ENCODE measurements around the gene RGS7. TPM values are rescaled to one million over a fixed set of nuclear protein-coding genes. Genes with fewer than 3 reads are reported as not detected.

Gene RGS7
- total RNA-seq, 1 experiment from 2014 or later = 1.5 TPM

DNA sequence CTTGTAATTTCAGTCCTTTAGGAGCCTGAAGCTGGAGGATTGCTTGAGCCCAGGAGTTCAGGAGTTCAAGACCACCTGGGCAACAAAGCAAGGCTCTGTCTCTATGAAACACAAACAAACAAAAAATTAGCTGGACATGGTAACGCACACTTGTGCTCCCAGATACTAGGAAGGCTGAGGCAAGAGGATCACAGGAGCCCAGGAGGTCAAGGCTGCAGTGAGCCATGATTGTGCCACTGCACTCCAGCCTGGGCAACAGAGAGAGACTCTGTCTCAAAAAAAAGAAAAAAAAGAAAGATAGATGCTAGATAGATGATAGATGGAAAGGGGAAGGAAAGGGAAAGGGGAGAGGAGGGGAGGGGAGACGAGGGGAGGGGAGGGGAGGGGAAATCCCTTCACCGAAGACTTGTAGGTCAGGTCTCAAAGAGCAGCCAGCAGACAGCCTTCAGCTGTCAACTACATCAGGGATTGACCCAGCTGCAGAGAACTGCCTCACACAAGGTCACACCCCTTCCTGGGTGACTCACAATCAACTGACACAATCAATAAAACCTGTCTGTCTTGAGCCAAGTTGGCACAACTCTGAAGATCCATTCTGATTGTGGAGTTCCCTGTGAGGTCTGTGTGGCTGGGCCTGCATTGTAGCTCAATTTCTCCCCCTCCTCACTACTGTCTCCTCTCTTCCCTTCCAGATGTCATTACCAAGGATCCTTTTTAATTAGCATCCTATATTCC, 200.6 kb downstream of the RGS7 start:
- H4K91ac ChIP-seq (ENCODE audit: insufficient read length, low read depth, low read length) = no peak overlapping the region
- H2BK120ac ChIP-seq (ENCODE audit: low read depth, low read length, poor library complexity, severe bottlenecking) = no peak overlapping the region
- H3K79me1 ChIP-seq (ENCODE audit: insufficient read depth, low read depth, low read length, poor library complexity, severe bottlenecking) = no peaks in the 10 kb centered on the region
- Mint-ChIP-seq H3K27me3 (ENCODE audit: low read depth) (no peaks in the 10 kb centered on the region), H3K4me3 (no peak overlapping the region), H3K4me1 (peaks cover 2 to 11% of the 10 kb centered on the region in 2 experiments), H3K9me3 (peaks cover 4 to 5% of the 10 kb centered on the region in 2 experiments; a peak in 3 of 5 replicates), H3K27ac (peak overlapping the region in 2 of 3 experiments; percentile 28 to 89; a peak in 3 of 7 replicates), H3K36me3 (ENCODE audit: insufficient read depth in 1 of 3, low read depth in 3 of 3) (peaks cover 0 to 7% (median 5%) of the 10 kb centered on the region in 3 experiments; a peak in 2 of 7 replicates)
- no peak overlapping the region for H2BK12ac ChIP-seq (ENCODE audit: insufficient read length, low read depth, low read length)
- no peak overlapping the region for H3T11ph ChIP-seq (ENCODE audit: low read length)
- H3K4me2 ChIP-seq (ENCODE audit: insufficient read depth, insufficient read length, low read length) = no peak overlapping the region
- no peaks in the 10 kb centered on the region for H3K9me3 ChIP-seq (ENCODE audit: control insufficient read depth, low read depth, low read length)
- H4K5ac ChIP-seq (ENCODE audit: insufficient read length, low read depth, low read length) = no peak overlapping the region
- WGBS (ENCODE audit: extremely low coverage, insufficient read length, low lambda C conversion rate) = no CpG with 5 or more reads among the region's 3 CpGs
- no peak overlapping the region for H2BK15ac ChIP-seq (ENCODE audit: low read depth, low read length)
- H3K14ac ChIP-seq (ENCODE audit: insufficient read depth, low read length) = no peak overlapping the region
- no peak for DNase-seq
- no peaks in the 10 kb centered on the region for H4K20me1 ChIP-seq (ENCODE audit: control insufficient read depth, insufficient read depth, insufficient read length)
- H3K56ac ChIP-seq (ENCODE audit: insufficient read length, low read depth, low read length) = no peak overlapping the region
- no peak overlapping the region for H3K27ac ChIP-seq (ENCODE audit: insufficient read length, low read depth, low read length)
- no peak overlapping the region for H3K9ac ChIP-seq (ENCODE audit: extremely low read depth, insufficient read length, low read length)
- H2BK5ac ChIP-seq (ENCODE audit: insufficient read length, low read length) = no peak overlapping the region
- H3K23ac ChIP-seq (ENCODE audit: insufficient read length, low read depth, low read length) = no peak overlapping the region
- no peaks in the 10 kb centered on the region for H3K79me2 ChIP-seq (ENCODE audit: insufficient read depth, low read length)
- no peaks in the 10 kb centered on the region for H3K27me3 ChIP-seq (ENCODE audit: insufficient read depth, low read length)
- no peak overlapping the region for H4K8ac ChIP-seq (replicated peaks; ENCODE audit: insufficient read length, low read depth, low read length)
- no peak overlapping the region for H3K18ac ChIP-seq (ENCODE audit: insufficient read length, low read depth, low read length)
- H2AK5ac ChIP-seq (ENCODE audit: insufficient read length, low read length) = no peak overlapping the region
- TF ChIP-seq, protein P1, sequence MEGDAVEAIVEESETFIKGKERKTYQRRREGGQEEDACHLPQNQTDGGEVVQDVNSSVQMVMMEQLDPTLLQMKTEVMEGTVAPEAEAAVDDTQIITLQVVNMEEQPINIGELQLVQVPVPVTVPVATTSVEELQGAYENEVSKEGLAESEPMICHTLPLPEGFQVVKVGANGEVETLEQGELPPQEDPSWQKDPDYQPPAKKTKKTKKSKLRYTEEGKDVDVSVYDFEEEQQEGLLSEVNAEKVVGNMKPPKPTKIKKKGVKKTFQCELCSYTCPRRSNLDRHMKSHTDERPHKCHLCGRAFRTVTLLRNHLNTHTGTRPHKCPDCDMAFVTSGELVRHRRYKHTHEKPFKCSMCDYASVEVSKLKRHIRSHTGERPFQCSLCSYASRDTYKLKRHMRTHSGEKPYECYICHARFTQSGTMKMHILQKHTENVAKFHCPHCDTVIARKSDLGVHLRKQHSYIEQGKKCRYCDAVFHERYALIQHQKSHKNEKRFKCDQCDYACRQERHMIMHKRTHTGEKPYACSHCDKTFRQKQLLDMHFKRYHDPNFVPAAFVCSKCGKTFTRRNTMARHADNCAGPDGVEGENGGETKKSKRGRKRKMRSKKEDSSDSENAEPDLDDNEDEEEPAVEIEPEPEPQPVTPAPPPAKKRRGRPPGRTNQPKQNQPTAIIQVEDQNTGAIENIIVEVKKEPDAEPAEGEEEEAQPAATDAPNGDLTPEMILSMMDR (conservative IDR thresholded peaks at IDR 0.05) = no peak
- H2AFZ ChIP-seq (ENCODE audit: low read length) = no peak overlapping the region
- no peak overlapping the region for H3K4ac ChIP-seq (ENCODE audit: low read depth, low read length)
- H3K23me2 ChIP-seq (ENCODE audit: insufficient read length, low read depth, low read length, poor library complexity, severe bottlenecking) = no peaks in the 10 kb centered on the region
- H3K4me1 ChIP-seq (ENCODE audit: insufficient read depth, low read length) = no peaks in the 10 kb centered on the region
- no peak overlapping the region for H2BK20ac ChIP-seq (ENCODE audit: low read depth, low read length, poor library complexity, severe bottlenecking)
